H1 (cell line): ENCODE data around the gene KMT5B. TPM values are rescaled to one million over a fixed set of nuclear protein-coding genes. Genes with fewer than 3 reads are reported as not detected.

Experiments
- TCF12 ChIP-seq: IDR thresholded peaks from 2 replicates; pipeline ENCODE4 v1.6.1; 2011; ENCODE audit warnings: low read depth, mild to moderate bottlenecking, low read length
- polyA plus RNA-seq, 7 experiments: library from polyadenylated mRNA; depleted of rRNA in 3 of 7; stranded (reverse) in 5 of 7; unstranded in 2 of 7; fragments of >200 nt in 5 of 7; fragments of 200-250 nt in 2 of 7; gene quantifications; 1 replicate in 5 of 7; 2 replicates in 1 of 7; 4 replicates in 1 of 7; pipeline versions ENCODE4 v1.2.1 to v1.2.3, GENCODE V29; 2011 to 2013; ENCODE audit warnings: missing spikeins in 2 of 7, mixed read lengths in 2 of 7
- total RNA-seq: library from RNA; stranded (reverse); fragmentation: NEBNext Ultra II Directional; extraction: Animal tissue kit (Norgen Biotek cat#: 25700); gene quantifications from 2 replicates; pipeline ENCODE4 v1.2.1, GENCODE V29; 2021
- TF ChIP-seq, protein P1 (sequence below): IDR thresholded peaks from 2 replicates; pipeline ENCODE4 v1.6.1; 2012; ENCODE audit warnings: inconsistent platforms

The KMT5B gene
- total and polyA plus RNA-seq, 2 of the 8 experiments (the other 6 are each of a cell fraction or from before 2014, with no cell fraction given), result 11.0 to 40.8 TPM

- TF ChIP-seq, protein P1, sequence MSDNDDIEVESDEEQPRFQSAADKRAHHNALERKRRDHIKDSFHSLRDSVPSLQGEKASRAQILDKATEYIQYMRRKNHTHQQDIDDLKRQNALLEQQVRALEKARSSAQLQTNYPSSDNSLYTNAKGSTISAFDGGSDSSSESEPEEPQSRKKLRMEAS, result no peak
- no peak for TF ChIP-seq TCF12
- TF ChIP-seq, all 59 proteins: peak for 0
These were observed 75.3 kb downstream of the KMT5B start (continued) for GRCh38 chr11:68137833-68138232.
